Panc1 (cell line): ENCODE data around the gene SNIP1. TPM values are rescaled to one million over a fixed set of nuclear protein-coding genes. Genes with fewer than 3 reads are reported as not detected.
A peak's percentile ranks its signal among the peaks of the same experiment; 100 is the strongest.

Source experiments
- ATAC-seq: fragments of 200-7000 bp; cut with Tn5 transposase; 2 replicates; pipeline ENCODE4 v1.9.1; 2020; ENCODE audit warnings: mild to moderate bottlenecking, moderate library complexity
- BruUV-seq: library from RNA; stranded (reverse); fragments of 400-500 nt; replicated peaks from 2 replicates; lab custom pipeline; 2021; lab: Mats Ljungman, UMichigan
- CTCF ChIA-PET: fragments of 300-600 bp; sonication (Branson Sonifier 250); formaldehyde crosslinking; loops from one replicate; lab custom pipeline; 2022; ENCODE audit warnings: antibody characterized with exemption; lab: Charles Lee
- POLR2A ChIA-PET: fragments of 300-600 bp; sonication (Branson Sonifier 250); formaldehyde crosslinking; loops from one replicate; lab custom pipeline; 2022; ENCODE audit warnings: antibody characterized with exemption; lab: Charles Lee
- DNase-seq: peaks from one replicate; pipeline ENCODE4 v3.0.0-alpha.2; 2010; ENCODE audit warnings: low read depth, low spot score
- H3K27ac ChIP-seq: 2 replicates; pipeline ENCODE4 v1.5.1; 2011; ENCODE audit warnings: mild to moderate bottlenecking, low read length, inconsistent platforms
- H3K27me3 ChIP-seq: fragments of 200-500 bp; sonication (Bioruptor generic); 2 replicates; pipeline ENCODE4 v1.6.0; 2014; ENCODE audit warnings: low read length, inconsistent platforms; ENCODE audit not compliant: control insufficient read depth, insufficient read depth
- H3K36me3 ChIP-seq: fragments of 200-500 bp; sonication (Bioruptor generic); 2 replicates; pipeline ENCODE4 v1.5.1; 2014; ENCODE audit warnings: inconsistent platforms, mild to moderate bottlenecking, low read length, moderate library complexity; ENCODE audit not compliant: control insufficient read depth, insufficient read depth
- H3K4me1 ChIP-seq: 2 replicates; pipeline ENCODE4 v1.5.1; 2011; ENCODE audit warnings: inconsistent platforms, mild to moderate bottlenecking, low read length, moderate library complexity; ENCODE audit not compliant: control insufficient read depth, insufficient read depth
- H3K4me3 ChIP-seq, 2 experiments: 2 replicates each; pipeline ENCODE4 v1.5.1; 2011 to 2012; ENCODE audit warnings: low read depth in 2 of 2, low read length in 2 of 2, mild to moderate bottlenecking in 2 of 2, inconsistent platforms in 1 of 2, moderate library complexity in 1 of 2
- H3K9me3 ChIP-seq: fragments of 200-500 bp; sonication (Bioruptor generic); 2 replicates; pipeline ENCODE4 v1.5.1; 2014; ENCODE audit warnings: low read depth, mild to moderate bottlenecking, inconsistent platforms, low read length, moderate library complexity; ENCODE audit not compliant: control insufficient read depth, insufficient read depth
- POLR2AphosphoS5 ChIP-seq: IDR thresholded peaks from 2 replicates; pipeline ENCODE4 v1.6.1; 2012; ENCODE audit warnings: mild to moderate bottlenecking, low read depth, low read length, moderate library complexity
- REST ChIP-seq, 2 experiments: IDR thresholded peaks; 2 replicates each; pipeline ENCODE4 v1.6.1; 2011 to 2012; ENCODE audit warnings: low read depth in 2 of 2, control low read depth in 1 of 2, low read length in 1 of 2, mild to moderate bottlenecking in 1 of 2, moderate library complexity in 1 of 2; ENCODE audit not compliant: insufficient read depth in 1 of 2
- SIN3A ChIP-seq: IDR thresholded peaks from 2 replicates; pipeline ENCODE4 v1.6.1; 2012; ENCODE audit warnings: low read depth, mild to moderate bottlenecking, low read length, moderate library complexity, borderline replicate concordance; ENCODE audit not compliant: insufficient read depth
- TCF7L2 ChIP-seq: IDR thresholded peaks from 2 replicates; pipeline ENCODE4 v1.6.1; 2011; ENCODE audit warnings: mild to moderate bottlenecking, low read depth, low read length, inconsistent platforms
- in situ Hi-C: cut with HindIII; loops from 2 replicates; pipeline ENCODE4 v1.10.0; 2016; ENCODE audit warnings: low sequenced_read_pairs, low pct_unique_long_range_greater_than_20kb
- intact Hi-C: fragments of 100-400 bp; cut with micrococcal nuclease; formaldehyde crosslinking; loops from one replicate; pipeline ENCODE4 v1.10.0; 2022; ENCODE audit not compliant: unreplicated experiment
- total RNA-seq: library from RNA; stranded (reverse); gene quantifications from one replicate; pipeline ENCODE4 v1.2.1, GENCODE V29; 2021; ENCODE audit not compliant: unreplicated experiment
- TF ChIP-seq, protein P1 (sequence below): fragments of 450-650 bp; IDR thresholded peaks from 2 replicates; pipeline ENCODE4 v1.5.1; 2017; ENCODE audit warnings: mild to moderate bottlenecking

The SNIP1 gene
- total RNA-seq, 1 experiment from 2014 or later: 21.4 TPM

GRCh38 chr1:37495875-37496274, 58.2 kb downstream of the SNIP1 start:
- in situ Hi-C loops: no loop called here
- no peak for TF ChIP-seq SIN3A
- 0 out of 2 replicates have a peak, but pooled peaks have one; percentile 18 for TF ChIP-seq TCF7L2
- no peaks in the 10 kb centered on the region for H3K27me3 ChIP-seq
- H3K4me3 ChIP-seq: no peak overlapping the region
- ChIA-PET CTCF (interaction anchor here (0.9 kb wide), 1 partner anchor 9 kb away, joined by 3 read pairs; no protein-coding TSS in a partner anchor), POLR2A (interaction anchor here (0.7 kb wide), 1 partner anchor 233 kb away, joined by 12 read pairs; no protein-coding TSS in a partner anchor)
- BruUV-seq: TSS peak; percentile 23
- H3K27ac ChIP-seq: no peak overlapping the region
- peaks cover 2% of the 10 kb centered on the region; the same call in 1 of the 2 replicates for H3K36me3 ChIP-seq
- H3K9me3 ChIP-seq: no peaks in the 10 kb centered on the region
- intact Hi-C loops: no loop called here
- DNase-seq (no peak), ATAC-seq (no peak)
- peaks cover 17% of the 10 kb centered on the region; the same call in 1 of the 2 replicates for H3K4me1 ChIP-seq

DNA sequence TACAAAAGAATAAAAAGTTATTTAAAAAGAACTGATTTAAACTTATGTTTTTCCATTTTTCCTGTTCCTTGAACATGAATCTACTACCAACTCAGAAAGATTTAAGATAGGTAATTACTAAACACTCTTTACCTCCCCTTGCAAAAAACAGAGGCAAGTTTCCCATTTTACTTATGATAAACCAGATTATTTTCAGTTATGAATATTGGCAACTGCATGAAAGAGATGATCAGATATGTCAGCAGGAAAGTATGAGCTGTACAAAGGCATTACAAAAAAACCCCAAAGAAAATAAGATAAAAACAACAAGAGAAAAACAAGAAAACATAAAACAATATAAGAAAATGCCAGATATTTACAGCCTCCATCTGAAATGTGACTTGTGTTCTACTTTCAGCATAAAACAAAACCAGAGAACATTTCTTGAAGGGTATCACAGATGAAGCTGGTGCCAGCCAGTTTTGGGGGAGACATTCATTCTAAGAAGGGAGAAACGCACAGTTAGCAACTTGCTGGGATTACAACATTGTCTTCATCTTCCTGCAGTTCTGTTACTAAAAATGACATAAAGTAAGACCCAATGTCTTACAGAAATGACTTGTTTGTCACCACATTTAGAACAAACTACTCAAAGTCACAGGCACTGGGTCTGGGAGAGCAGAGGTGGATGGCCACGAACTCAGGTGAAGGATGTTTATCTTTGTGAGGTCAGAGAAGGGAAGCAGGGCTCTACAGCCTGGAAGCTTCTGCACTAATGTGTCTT, 60.6 kb downstream of the SNIP1 start:
- Histone ChIP-seq H3K4me3 (no peak overlapping the region), H3K36me3 (peaks cover 2% of the 10 kb centered on the region), H3K9me3 (no peaks in the 10 kb centered on the region), H3K27ac (no peak overlapping the region), H3K27me3 (no peaks in the 10 kb centered on the region), H3K4me1 (peaks cover 8% of the 10 kb centered on the region; the same call in 1 of the 2 replicates)
- intact Hi-C loops (no loop called here), in situ Hi-C loops (no loop called here)
- ATAC-seq (no peak), DNase-seq (no peak)
- ChIA-PET CTCF (no interaction called here), POLR2A (interaction anchor here (0.5 to 0.6 kb wide), 3 partner anchors 15 to 159 kb away, joined by 5 to 8 read pairs (median 6); no protein-coding TSS in a partner anchor)
- BruUV-seq: TSS peak; percentile 28
- TF ChIP-seq POLR2AphosphoS5 (no peak), REST (IDR thresholded peaks at IDR 0.05; ENCODE audit: insufficient read depth in 1 of 2, low read depth in 2 of 2, low read length in 1 of 2) (no peak), SIN3A (no peak), TCF7L2 (no peak)
- TF ChIP-seq, protein P1, sequence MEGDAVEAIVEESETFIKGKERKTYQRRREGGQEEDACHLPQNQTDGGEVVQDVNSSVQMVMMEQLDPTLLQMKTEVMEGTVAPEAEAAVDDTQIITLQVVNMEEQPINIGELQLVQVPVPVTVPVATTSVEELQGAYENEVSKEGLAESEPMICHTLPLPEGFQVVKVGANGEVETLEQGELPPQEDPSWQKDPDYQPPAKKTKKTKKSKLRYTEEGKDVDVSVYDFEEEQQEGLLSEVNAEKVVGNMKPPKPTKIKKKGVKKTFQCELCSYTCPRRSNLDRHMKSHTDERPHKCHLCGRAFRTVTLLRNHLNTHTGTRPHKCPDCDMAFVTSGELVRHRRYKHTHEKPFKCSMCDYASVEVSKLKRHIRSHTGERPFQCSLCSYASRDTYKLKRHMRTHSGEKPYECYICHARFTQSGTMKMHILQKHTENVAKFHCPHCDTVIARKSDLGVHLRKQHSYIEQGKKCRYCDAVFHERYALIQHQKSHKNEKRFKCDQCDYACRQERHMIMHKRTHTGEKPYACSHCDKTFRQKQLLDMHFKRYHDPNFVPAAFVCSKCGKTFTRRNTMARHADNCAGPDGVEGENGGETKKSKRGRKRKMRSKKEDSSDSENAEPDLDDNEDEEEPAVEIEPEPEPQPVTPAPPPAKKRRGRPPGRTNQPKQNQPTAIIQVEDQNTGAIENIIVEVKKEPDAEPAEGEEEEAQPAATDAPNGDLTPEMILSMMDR: no peak
